HUES6 (cell line): Measurements from ENCODE around the gene BCR.

Experiments
- H3K27ac ChIP-seq: 2 replicates; pipeline ENCODE4 v1.7.0; 2013; ENCODE audit warnings: low read depth, mild to moderate bottlenecking, low read length, inconsistent platforms
- H3K27me3 ChIP-seq: 2 replicates; pipeline ENCODE4 v1.6.1; 2013; ENCODE audit warnings: low read length; ENCODE audit not compliant: control insufficient read depth, insufficient read depth
- H3K36me3 ChIP-seq: 2 replicates; pipeline ENCODE4 v1.6.1; 2013; ENCODE audit warnings: low read length; ENCODE audit not compliant: control insufficient read depth, insufficient read depth
- H3K4me1 ChIP-seq: 2 replicates; pipeline ENCODE4 v1.6.1; 2013; ENCODE audit warnings: low read length; ENCODE audit not compliant: control insufficient read depth, insufficient read depth
- H3K4me3 ChIP-seq: 2 replicates; pipeline ENCODE4 v1.5.1; 2013; ENCODE audit warnings: low read depth, low read length
- H3K9ac ChIP-seq: one replicate; pipeline ENCODE4 v1.6.1; 2013; ENCODE audit warnings: mild to moderate bottlenecking, low read length
- H3K9me3 ChIP-seq: 2 replicates; pipeline ENCODE4 v1.6.1; 2013; ENCODE audit warnings: low read depth, low read length; ENCODE audit not compliant: control insufficient read depth, insufficient read depth

Gene BCR

DNA sequence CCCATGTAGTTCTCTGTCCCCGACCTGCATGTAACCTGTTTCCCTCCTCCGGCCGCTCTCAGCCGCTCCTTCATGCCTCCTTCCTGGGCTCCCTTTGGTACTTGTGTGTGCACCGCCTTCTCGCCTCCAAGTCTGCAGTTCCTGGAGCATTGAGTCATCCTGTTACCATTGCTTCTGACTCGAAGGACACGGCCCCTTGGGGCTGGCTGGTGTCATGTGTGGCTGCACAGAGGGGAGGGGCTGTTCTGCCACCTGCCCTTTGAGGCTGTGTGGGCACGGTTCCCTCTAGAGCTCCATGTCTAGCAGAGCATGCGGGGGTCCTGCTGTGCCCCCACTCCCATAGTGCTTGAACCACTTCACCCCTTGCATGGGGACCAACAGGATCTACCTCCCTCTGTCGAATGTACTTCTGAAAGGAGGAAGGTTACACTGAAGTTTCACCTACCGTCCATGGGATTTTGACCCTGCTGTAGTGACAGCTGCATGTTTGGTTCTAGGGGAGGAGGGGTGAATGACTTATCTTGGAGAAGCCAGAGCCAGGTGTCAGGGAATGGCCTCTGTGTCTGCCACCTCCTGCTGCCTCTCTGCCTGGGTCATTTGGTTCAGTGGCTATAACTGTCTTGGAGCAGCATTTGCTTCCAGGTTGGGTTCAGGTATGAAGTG is 39.6 kb downstream of the BCR start:
- Histone ChIP-seq H3K27me3 (no peaks in the 10 kb centered on the region), H3K4me1 (peaks cover 57% of the 10 kb centered on the region), H3K9ac (no peak overlapping the region), H3K9me3 (no peaks in the 10 kb centered on the region), H3K4me3 (no peak overlapping the region), H3K36me3 (no peaks in the 10 kb centered on the region), H3K27ac (no peak overlapping the region)

DNA sequence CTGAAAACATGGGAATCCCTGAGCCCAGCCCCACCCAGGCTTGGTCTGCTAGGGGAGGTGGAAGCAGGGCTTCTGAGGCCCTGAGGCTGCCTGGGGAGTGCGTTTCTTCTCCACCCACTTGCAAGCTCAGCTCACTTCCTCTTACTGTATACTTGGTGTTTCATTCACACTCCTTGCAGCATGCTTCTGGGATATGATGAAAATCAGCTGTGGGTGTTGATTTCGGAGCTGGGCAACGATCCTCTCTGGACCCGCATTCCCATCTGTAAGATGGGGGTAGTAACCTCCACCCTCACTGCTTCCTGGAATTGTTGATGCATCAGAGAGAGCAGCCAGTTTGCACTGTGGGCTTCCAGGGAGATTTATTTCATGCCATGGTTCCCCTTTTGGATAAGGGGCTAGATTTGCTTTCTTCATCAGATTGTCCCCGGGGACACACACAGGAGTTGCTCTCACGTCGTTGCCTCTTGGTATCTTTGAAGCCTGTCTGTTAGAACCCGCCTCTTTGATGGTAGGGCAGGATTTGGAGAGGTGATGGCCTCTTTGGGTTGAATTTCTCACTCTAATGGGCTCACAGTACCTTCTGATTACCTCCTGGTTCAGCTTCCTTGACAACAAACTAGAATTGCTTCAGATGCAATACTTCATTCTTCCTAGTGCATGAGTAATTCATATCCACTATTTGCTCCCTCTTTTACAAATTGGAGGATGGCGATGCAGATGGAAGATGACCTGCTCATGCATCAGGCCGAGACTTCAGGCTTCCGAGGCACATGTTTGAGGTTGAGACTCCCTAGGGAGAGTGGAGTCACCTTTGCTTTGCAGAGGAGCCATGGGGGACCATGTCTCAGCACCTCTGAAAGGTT is 40.4 kb downstream of the BCR start:
- H3K27ac ChIP-seq = no peak overlapping the region
- H3K4me3 ChIP-seq = no peak overlapping the region
- no peaks in the 10 kb centered on the region for H3K36me3 ChIP-seq
- H3K9me3 ChIP-seq = no peaks in the 10 kb centered on the region
- H3K4me1 ChIP-seq = peaks cover 64% of the 10 kb centered on the region
- no peaks in the 10 kb centered on the region for H3K27me3 ChIP-seq
- H3K9ac ChIP-seq = no peak overlapping the region

DNA sequence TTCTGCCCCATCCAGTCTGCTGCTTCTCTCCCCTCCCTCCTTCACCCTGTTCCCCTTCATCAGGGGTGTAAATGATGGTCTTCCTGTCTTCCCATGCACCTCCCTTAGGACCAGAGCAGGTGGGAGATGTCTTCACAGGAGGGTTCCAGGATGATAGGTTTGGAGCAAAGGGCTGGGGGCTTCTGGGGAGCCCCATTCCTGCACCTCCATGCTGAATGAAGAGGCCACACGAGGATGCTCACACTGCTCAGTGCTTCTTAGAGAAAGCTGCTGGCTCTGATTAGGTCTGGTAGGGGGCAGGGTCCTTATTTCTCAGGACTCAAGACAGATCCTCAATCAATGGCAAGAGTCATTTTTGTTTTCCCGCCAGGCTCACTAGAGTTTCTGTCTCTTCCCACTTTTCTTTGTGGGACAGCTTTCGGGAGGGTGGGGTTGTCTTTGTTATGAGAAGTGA is 41.1 kb downstream of the BCR start:
- Histone ChIP-seq H3K9ac (no peak overlapping the region), H3K9me3 (no peaks in the 10 kb centered on the region), H3K4me1 (peaks cover 69% of the 10 kb centered on the region), H3K27ac (no peak overlapping the region), H3K4me3 (no peak overlapping the region), H3K36me3 (no peaks in the 10 kb centered on the region), H3K27me3 (no peaks in the 10 kb centered on the region)

DNA sequence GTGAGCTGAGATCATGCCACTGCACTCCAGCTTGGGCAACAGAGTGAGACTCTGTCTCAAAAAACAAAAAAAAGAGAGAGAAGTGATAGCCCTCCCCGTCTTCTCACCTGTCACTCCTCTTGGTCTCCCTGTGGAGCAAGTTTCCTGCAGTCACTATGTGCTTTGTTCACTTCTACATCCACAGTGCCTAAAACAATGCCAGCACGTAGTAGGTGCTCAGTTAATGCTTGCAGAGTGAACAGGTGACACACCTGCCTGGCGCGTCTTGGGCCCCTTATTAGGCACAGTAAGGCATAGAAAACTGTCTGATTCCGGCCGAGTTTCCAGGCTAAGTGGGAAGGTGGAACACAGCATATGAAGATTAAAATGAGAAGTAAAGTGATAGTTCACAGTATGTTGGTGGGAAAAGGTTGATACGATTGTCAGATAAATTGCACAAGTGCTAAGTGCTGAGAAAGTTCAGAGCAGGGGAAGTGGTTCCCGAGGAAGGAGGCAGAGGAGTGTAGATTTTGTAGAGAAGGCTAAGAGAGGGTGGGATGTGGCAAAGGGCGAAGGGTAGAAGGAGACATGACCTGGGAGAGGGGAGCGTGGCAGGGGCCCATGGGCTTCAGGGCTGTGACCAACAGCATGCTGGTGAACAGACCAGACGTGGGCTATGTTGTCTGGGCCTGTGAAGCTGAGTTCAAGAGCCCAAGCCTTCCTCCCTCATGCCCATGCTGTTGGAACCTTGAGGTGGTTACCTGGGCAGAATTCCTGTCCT is 41.9 kb downstream of the BCR start:
- H3K27me3 ChIP-seq = no peaks in the 10 kb centered on the region
- no peak overlapping the region for H3K27ac ChIP-seq
- H3K36me3 ChIP-seq = no peaks in the 10 kb centered on the region
- peaks cover 3% of the 10 kb centered on the region; the same call in 1 of the 2 replicates for H3K9me3 ChIP-seq
- no peak overlapping the region for H3K4me3 ChIP-seq
- H3K9ac ChIP-seq = no peak overlapping the region
- peaks cover 68% of the 10 kb centered on the region for H3K4me1 ChIP-seq

DNA sequence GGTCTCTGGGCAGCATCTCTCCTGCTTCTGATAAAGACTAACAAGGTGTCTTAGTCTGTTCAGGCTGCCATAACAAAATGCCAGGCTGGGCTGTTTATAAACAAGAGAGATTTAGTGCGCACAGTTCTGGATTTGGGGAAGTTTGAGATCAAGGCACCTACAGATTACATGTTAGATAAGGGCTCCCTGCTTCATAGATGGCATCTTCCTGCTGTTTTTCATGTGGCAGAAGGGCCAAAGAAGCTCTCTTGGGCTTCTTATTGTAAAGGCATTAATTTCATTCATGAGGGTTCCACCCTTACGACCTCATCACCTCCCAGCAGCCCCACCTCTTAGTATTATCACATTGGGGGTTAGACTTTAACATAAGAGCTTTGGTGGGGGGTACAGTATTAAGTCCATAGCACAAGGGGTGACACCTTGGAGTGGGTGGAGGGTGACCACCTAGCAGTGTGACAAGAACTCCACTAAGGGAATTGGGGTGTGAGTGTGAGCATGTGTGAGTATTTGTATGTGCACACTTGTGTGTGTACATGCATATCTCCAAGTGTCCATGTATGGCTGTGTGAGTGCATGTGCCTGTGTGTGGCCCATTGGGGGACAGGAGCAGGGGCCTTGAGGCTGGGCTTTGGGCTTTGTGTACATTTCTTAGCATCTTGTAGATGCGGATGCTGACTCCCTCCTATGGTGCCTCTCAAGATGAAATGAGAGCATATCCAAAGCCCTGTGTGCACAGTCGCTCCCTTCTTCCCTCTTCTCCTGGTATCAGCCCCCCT is 42.7 kb downstream of the BCR start:
- no peak overlapping the region for H3K4me3 ChIP-seq
- no peak overlapping the region for H3K27ac ChIP-seq
- no peaks in the 10 kb centered on the region for H3K36me3 ChIP-seq
- peaks cover 10% of the 10 kb centered on the region for H3K9me3 ChIP-seq
- H3K9ac ChIP-seq = no peak overlapping the region
- H3K4me1 ChIP-seq = peaks cover 61% of the 10 kb centered on the region
- no peaks in the 10 kb centered on the region for H3K27me3 ChIP-seq

DNA sequence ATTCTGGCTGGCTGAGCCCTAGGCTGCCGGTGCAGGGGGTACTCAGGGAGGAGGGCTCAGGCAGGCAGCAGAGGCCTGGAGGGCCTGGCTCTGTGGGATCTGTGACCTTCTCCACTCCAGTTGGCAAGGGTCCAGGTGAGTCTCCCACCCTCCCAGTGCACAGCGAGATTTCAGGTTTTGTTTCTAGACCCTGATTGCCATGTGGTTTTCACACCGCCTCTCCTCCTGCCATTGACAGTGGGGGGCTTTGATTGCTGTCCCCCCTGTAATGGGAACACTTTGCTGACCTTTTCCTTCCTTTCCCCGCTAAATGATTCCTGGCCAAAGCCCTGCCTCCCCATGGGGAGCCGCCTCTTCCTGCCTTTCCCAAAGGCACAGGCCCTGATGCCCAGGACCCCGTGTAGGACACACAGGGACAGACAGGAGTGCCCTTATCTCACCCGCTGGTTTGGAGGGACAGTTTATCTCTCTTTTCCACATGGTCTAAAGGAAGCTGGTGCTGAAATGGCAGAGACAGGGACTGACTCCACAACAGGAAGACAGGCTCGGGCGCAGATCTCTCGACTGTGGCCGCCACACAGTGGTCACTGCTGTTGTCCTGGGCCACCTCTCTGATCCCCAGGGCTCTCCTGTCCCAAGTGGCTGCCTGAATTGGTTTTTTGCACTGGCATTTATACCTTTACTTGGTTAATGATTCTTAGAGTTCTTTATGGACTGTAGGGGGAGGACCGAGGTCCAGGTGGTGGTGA is 43.4 kb downstream of the BCR start:
- peaks cover 53% of the 10 kb centered on the region for H3K4me1 ChIP-seq

DNA sequence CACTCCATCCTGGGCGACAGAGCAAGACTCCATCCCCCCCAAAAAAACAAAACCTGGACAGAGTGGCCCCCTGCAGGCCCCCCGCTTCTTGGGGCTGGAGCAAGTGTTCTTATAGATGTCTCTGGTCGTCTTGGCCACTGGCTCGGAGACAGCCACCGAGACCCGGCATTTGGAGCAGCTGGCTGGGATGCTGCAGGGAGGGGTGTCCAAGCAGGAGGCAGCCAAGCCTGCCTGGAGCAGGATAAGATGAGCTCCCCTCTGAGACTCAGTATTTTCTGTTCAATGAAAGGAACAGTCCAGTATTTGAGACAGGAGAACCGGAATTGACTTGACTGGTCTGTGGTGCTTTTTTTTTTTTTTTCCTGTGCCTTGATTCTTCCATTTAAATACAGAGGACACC is 44.5 kb downstream of the BCR start:
- Histone ChIP-seq H3K36me3 (no peaks in the 10 kb centered on the region), H3K9ac (no peak overlapping the region), H3K4me1 (peaks cover 48% of the 10 kb centered on the region), H3K9me3 (peaks cover 23% of the 10 kb centered on the region), H3K4me3 (no peak overlapping the region), H3K27me3 (no peaks in the 10 kb centered on the region), H3K27ac (no peak overlapping the region)

More for the DNA sequence above, 43.4 kb downstream of the BCR start:
- Histone ChIP-seq H3K27ac (no peak overlapping the region), H3K4me3 (no peak overlapping the region), H3K9ac (no peak overlapping the region), H3K36me3 (no peaks in the 10 kb centered on the region), H3K9me3 (peaks cover 17% of the 10 kb centered on the region), H3K27me3 (no peaks in the 10 kb centered on the region)

DNA sequence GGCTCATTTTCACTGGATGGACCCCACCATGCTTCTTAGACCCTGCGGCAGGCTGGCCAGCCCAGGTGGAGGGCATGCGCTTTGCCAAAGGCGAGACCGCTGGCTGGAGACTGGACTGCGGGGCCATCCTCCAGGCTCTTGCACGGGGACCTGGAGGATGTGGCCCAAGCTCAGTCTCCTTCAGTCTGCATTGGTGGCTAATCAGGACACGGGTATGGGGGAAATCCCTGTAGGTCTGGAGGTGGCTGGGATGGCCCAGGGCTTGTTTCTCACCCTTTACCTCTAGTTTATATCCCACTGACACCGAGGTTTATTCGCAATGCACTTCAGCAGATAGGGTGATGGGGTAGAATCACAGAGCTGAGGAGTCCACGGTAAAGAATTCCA is 45.0 kb downstream of the BCR start:
- Histone ChIP-seq H3K27ac (no peak overlapping the region), H3K9me3 (peaks cover 23% of the 10 kb centered on the region), H3K4me1 (peaks cover 48% of the 10 kb centered on the region), H3K4me3 (no peak overlapping the region), H3K27me3 (no peaks in the 10 kb centered on the region), H3K9ac (no peak overlapping the region), H3K36me3 (no peaks in the 10 kb centered on the region)

DNA sequence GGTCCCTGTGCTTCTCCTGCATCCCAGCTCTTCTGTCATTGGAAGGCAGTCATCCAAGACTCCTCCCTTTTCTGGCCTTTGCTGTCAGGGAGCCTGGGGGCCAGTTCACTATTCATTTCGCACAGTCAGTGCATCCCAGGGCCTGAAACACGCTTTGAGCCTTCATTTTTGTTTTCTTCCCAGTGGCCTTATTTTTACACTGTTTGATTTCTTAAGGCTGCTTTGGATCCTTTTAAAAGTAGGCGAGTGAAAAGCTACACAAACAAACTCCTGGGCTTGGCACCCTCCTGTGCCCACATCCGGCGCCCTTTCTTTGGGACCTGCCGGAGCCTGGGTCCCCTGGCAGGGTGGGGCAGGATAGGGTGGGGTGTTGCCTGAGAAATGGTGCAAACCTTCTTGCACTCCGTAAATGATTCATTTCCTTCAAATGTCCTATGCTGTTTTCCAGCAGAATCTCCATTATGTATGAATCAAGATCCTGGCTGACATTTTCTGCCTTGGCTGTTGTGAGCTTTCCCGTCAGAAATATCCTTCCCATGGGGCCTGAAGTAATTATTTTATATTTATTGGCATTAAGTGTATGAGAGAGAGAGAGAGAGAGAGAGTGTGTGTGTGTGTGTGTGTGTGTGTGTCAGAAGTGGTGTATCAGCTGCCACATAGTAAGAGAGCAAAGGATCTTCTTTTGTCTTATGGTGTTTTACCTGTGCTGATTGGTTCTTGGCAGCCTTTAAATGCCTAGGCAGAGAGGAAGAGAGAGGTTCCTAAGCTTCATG is 45.6 kb downstream of the BCR start:
- Histone ChIP-seq H3K4me1 (peaks cover 48% of the 10 kb centered on the region), H3K9ac (no peak overlapping the region), H3K9me3 (peaks cover 23% of the 10 kb centered on the region), H3K36me3 (no peaks in the 10 kb centered on the region), H3K27me3 (no peaks in the 10 kb centered on the region), H3K4me3 (no peak overlapping the region), H3K27ac (no peak overlapping the region)
